Measurements from ENCODE around the gene ARL10.

ARL10 gene

GRCh38 chr5:176364765-176365350 lies 429 bp upstream of the ARL10 start:
- Histone ChIP-seq H3K9ac (ENCODE audit: low read depth, low read length) (no peak overlapping the region), H3K27me3 (ENCODE audit: control insufficient read depth, insufficient read depth, low read length) (peaks cover 42% of the 10 kb centered on the region), H3K4me1 (ENCODE audit: control insufficient read depth, insufficient read depth, low read length) (no peaks in the 10 kb centered on the region), H3K4me3 (ENCODE audit: low read depth, low read length) (peak overlapping the region; percentile 72), H3K27ac (ENCODE audit: low read depth, low read length) (no peak overlapping the region), H3K9me3 (ENCODE audit: control insufficient read depth, insufficient read depth, low read length) (no peaks in the 10 kb centered on the region), H3K36me3 (ENCODE audit: control insufficient read depth, insufficient read depth, low read length) (peaks cover 3% of the 10 kb centered on the region; the same call in 1 of the 2 replicates)

GRCh38 chr5:176366232-176366894 lies 1.1 kb downstream of the ARL10 start:
- H3K27ac ChIP-seq (ENCODE audit: low read depth, low read length) = no peak overlapping the region
- H3K36me3 ChIP-seq (ENCODE audit: control insufficient read depth, insufficient read depth, low read length) = peaks cover 9% of the 10 kb centered on the region; the same call in 1 of the 2 replicates
- H3K9ac ChIP-seq (ENCODE audit: low read depth, low read length) = peak overlapping the region; percentile 11; the same call in 1 of the 2 replicates
- H3K9me3 ChIP-seq (ENCODE audit: control insufficient read depth, insufficient read depth, low read length) = no peaks in the 10 kb centered on the region
- peak overlapping the region; percentile 72 for H3K4me3 ChIP-seq (ENCODE audit: low read depth, low read length)
- peaks cover 42% of the 10 kb centered on the region for H3K27me3 ChIP-seq (ENCODE audit: control insufficient read depth, insufficient read depth, low read length)
- no peaks in the 10 kb centered on the region for H3K4me1 ChIP-seq (ENCODE audit: control insufficient read depth, insufficient read depth, low read length)

- Histone ChIP-seq H3K4me3 (ENCODE audit: low read depth, low read length) (no peak overlapping the region), H3K36me3 (ENCODE audit: control insufficient read depth, insufficient read depth, low read length) (peaks cover 15% of the 10 kb centered on the region; the same call in 1 of the 2 replicates)
These were observed 3.4 kb downstream of the ARL10 start for GRCh38 chr5:176368726-176369125.

GRCh38 chr5:176369934-176370711 lies 4.8 kb downstream of the ARL10 start:
- Histone ChIP-seq H3K4me1 (ENCODE audit: control insufficient read depth, insufficient read depth, low read length) (no peaks in the 10 kb centered on the region), H3K4me3 (ENCODE audit: low read depth, low read length) (no peak overlapping the region), H3K9ac (ENCODE audit: low read depth, low read length) (no peak overlapping the region), H3K27ac (ENCODE audit: low read depth, low read length) (no peak overlapping the region), H3K27me3 (ENCODE audit: control insufficient read depth, insufficient read depth, low read length) (peaks cover 17% of the 10 kb centered on the region), H3K9me3 (ENCODE audit: control insufficient read depth, insufficient read depth, low read length) (no peaks in the 10 kb centered on the region), H3K36me3 (ENCODE audit: control insufficient read depth, insufficient read depth, low read length) (peaks cover 15% of the 10 kb centered on the region; the same call in 1 of the 2 replicates)

More at GRCh38 chr5:176368726-176369125, 3.4 kb downstream of the ARL10 start:
- no peaks in the 10 kb centered on the region for H3K4me1 ChIP-seq (ENCODE audit: control insufficient read depth, insufficient read depth, low read length)
- no peak overlapping the region for H3K27ac ChIP-seq (ENCODE audit: low read depth, low read length)
- H3K27me3 ChIP-seq (ENCODE audit: control insufficient read depth, insufficient read depth, low read length) = peaks cover 26% of the 10 kb centered on the region
- H3K9ac ChIP-seq (ENCODE audit: low read depth, low read length) = no peak overlapping the region
- H3K9me3 ChIP-seq (ENCODE audit: control insufficient read depth, insufficient read depth, low read length) = no peaks in the 10 kb centered on the region

- Histone ChIP-seq H3K4me3 (ENCODE audit: low read depth, low read length) (no peak overlapping the region), H3K9ac (ENCODE audit: low read depth, low read length) (no peak overlapping the region), H3K4me1 (ENCODE audit: control insufficient read depth, insufficient read depth, low read length) (no peaks in the 10 kb centered on the region), H3K9me3 (ENCODE audit: control insufficient read depth, insufficient read depth, low read length) (no peaks in the 10 kb centered on the region), H3K36me3 (ENCODE audit: control insufficient read depth, insufficient read depth, low read length) (peaks cover 15% of the 10 kb centered on the region; the same call in 1 of the 2 replicates), H3K27ac (ENCODE audit: low read depth, low read length) (no peak overlapping the region), H3K27me3 (ENCODE audit: control insufficient read depth, insufficient read depth, low read length) (peaks cover under 1% of the 10 kb centered on the region; the same call in 1 of the 2 replicates)
These were observed 6.6 kb downstream of the ARL10 start for GRCh38 chr5:176371621-176372539.

GRCh38 chr5:176373100-176373818 lies 8.0 kb downstream of the ARL10 start:
- no peaks in the 10 kb centered on the region for H3K4me1 ChIP-seq (ENCODE audit: control insufficient read depth, insufficient read depth, low read length)
- H3K36me3 ChIP-seq (ENCODE audit: control insufficient read depth, insufficient read depth, low read length) = peaks cover 15% of the 10 kb centered on the region; the same call in 1 of the 2 replicates
- H3K4me3 ChIP-seq (ENCODE audit: low read depth, low read length) = no peak overlapping the region
- no peaks in the 10 kb centered on the region for H3K9me3 ChIP-seq (ENCODE audit: control insufficient read depth, insufficient read depth, low read length)
- no peaks in the 10 kb centered on the region for H3K27me3 ChIP-seq (ENCODE audit: control insufficient read depth, insufficient read depth, low read length)
- no peak overlapping the region for H3K27ac ChIP-seq (ENCODE audit: low read depth, low read length)
- no peak overlapping the region for H3K9ac ChIP-seq (ENCODE audit: low read depth, low read length)

- H3K9ac ChIP-seq (ENCODE audit: low read depth, low read length) = no peak overlapping the region
- H3K36me3 ChIP-seq (ENCODE audit: control insufficient read depth, insufficient read depth, low read length) = peaks cover 40% of the 10 kb centered on the region
- no peaks in the 10 kb centered on the region for H3K27me3 ChIP-seq (ENCODE audit: control insufficient read depth, insufficient read depth, low read length)
- H3K9me3 ChIP-seq (ENCODE audit: control insufficient read depth, insufficient read depth, low read length) = no peaks in the 10 kb centered on the region
- H3K4me1 ChIP-seq (ENCODE audit: control insufficient read depth, insufficient read depth, low read length) = no peaks in the 10 kb centered on the region
- no peak overlapping the region for H3K4me3 ChIP-seq (ENCODE audit: low read depth, low read length)
- H3K27ac ChIP-seq (ENCODE audit: low read depth, low read length) = no peak overlapping the region
These were observed 14.6 kb downstream of the ARL10 start for GRCh38 chr5:176379881-176380280.

GRCh38 chr5:176381423-176381822 lies 16.1 kb downstream of the ARL10 start:
- Histone ChIP-seq H3K9ac (ENCODE audit: low read depth, low read length) (no peak overlapping the region), H3K9me3 (ENCODE audit: control insufficient read depth, insufficient read depth, low read length) (no peaks in the 10 kb centered on the region), H3K27me3 (ENCODE audit: control insufficient read depth, insufficient read depth, low read length) (no peaks in the 10 kb centered on the region), H3K36me3 (ENCODE audit: control insufficient read depth, insufficient read depth, low read length) (peaks cover 55% of the 10 kb centered on the region), H3K4me3 (ENCODE audit: low read depth, low read length) (no peak overlapping the region), H3K27ac (ENCODE audit: low read depth, low read length) (no peak overlapping the region), H3K4me1 (ENCODE audit: control insufficient read depth, insufficient read depth, low read length) (no peaks in the 10 kb centered on the region)

GRCh38 chr5:176381979-176382378 lies 16.7 kb downstream of the ARL10 start:
- H3K9ac ChIP-seq (ENCODE audit: low read depth, low read length) = no peak overlapping the region
- peaks cover under 1% of the 10 kb centered on the region; the same call in 1 of the 2 replicates for H3K4me1 ChIP-seq (ENCODE audit: control insufficient read depth, insufficient read depth, low read length)
- peaks cover 61% of the 10 kb centered on the region for H3K36me3 ChIP-seq (ENCODE audit: control insufficient read depth, insufficient read depth, low read length)
- H3K27ac ChIP-seq (ENCODE audit: low read depth, low read length) = no peak overlapping the region
- no peak overlapping the region for H3K4me3 ChIP-seq (ENCODE audit: low read depth, low read length)
- no peaks in the 10 kb centered on the region for H3K9me3 ChIP-seq (ENCODE audit: control insufficient read depth, insufficient read depth, low read length)
- H3K27me3 ChIP-seq (ENCODE audit: control insufficient read depth, insufficient read depth, low read length) = no peaks in the 10 kb centered on the region

GRCh38 chr5:176382721-176383120 lies 17.4 kb downstream of the ARL10 start:
- no peaks in the 10 kb centered on the region for H3K27me3 ChIP-seq (ENCODE audit: control insufficient read depth, insufficient read depth, low read length)
- no peaks in the 10 kb centered on the region for H3K9me3 ChIP-seq (ENCODE audit: control insufficient read depth, insufficient read depth, low read length)
- H3K27ac ChIP-seq (ENCODE audit: low read depth, low read length) = no peak overlapping the region
- H3K4me1 ChIP-seq (ENCODE audit: control insufficient read depth, insufficient read depth, low read length) = peaks cover 8% of the 10 kb centered on the region
- H3K9ac ChIP-seq (ENCODE audit: low read depth, low read length) = no peak overlapping the region
- no peak overlapping the region for H3K4me3 ChIP-seq (ENCODE audit: low read depth, low read length)
- peaks cover 65% of the 10 kb centered on the region for H3K36me3 ChIP-seq (ENCODE audit: control insufficient read depth, insufficient read depth, low read length)

Data from HUES48 (cell line).